ENCODE data around the gene ADARB2.

ADARB2 gene

DNA sequence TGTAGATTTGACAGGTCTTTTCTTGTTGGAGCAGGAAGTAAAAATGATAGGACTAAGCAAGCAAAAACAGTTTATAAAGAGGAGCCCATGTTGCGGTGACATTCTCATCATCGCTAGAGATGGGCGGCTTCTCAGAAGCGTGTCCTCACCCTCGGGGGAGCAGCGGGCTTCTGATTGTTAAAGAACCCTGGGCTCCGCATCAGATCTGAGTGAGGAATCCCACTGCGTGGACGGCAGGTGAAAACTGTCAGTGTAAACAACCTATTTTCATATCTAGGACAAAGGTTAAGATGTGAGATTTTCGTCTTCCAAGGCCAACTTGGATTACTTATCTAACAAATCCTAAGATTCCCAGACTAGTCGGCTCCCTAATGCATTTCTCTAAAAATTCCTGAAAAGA is 177.6 kb downstream of the ADARB2 start:
- no peak for TF ChIP-seq GABPA (IDR thresholded peaks at IDR 0.05; ENCODE audit: low read depth)
- TF ChIP-seq, protein P1, sequence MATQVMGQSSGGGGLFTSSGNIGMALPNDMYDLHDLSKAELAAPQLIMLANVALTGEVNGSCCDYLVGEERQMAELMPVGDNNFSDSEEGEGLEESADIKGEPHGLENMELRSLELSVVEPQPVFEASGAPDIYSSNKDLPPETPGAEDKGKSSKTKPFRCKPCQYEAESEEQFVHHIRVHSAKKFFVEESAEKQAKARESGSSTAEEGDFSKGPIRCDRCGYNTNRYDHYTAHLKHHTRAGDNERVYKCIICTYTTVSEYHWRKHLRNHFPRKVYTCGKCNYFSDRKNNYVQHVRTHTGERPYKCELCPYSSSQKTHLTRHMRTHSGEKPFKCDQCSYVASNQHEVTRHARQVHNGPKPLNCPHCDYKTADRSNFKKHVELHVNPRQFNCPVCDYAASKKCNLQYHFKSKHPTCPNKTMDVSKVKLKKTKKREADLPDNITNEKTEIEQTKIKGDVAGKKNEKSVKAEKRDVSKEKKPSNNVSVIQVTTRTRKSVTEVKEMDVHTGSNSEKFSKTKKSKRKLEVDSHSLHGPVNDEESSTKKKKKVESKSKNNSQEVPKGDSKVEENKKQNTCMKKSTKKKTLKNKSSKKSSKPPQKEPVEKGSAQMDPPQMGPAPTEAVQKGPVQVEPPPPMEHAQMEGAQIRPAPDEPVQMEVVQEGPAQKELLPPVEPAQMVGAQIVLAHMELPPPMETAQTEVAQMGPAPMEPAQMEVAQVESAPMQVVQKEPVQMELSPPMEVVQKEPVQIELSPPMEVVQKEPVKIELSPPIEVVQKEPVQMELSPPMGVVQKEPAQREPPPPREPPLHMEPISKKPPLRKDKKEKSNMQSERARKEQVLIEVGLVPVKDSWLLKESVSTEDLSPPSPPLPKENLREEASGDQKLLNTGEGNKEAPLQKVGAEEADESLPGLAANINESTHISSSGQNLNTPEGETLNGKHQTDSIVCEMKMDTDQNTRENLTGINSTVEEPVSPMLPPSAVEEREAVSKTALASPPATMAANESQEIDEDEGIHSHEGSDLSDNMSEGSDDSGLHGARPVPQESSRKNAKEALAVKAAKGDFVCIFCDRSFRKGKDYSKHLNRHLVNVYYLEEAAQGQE (IDR thresholded peaks at IDR 0.05; ENCODE audit: insufficient replicate concordance, low read depth) = no peak
- TF ChIP-seq, protein P2, sequence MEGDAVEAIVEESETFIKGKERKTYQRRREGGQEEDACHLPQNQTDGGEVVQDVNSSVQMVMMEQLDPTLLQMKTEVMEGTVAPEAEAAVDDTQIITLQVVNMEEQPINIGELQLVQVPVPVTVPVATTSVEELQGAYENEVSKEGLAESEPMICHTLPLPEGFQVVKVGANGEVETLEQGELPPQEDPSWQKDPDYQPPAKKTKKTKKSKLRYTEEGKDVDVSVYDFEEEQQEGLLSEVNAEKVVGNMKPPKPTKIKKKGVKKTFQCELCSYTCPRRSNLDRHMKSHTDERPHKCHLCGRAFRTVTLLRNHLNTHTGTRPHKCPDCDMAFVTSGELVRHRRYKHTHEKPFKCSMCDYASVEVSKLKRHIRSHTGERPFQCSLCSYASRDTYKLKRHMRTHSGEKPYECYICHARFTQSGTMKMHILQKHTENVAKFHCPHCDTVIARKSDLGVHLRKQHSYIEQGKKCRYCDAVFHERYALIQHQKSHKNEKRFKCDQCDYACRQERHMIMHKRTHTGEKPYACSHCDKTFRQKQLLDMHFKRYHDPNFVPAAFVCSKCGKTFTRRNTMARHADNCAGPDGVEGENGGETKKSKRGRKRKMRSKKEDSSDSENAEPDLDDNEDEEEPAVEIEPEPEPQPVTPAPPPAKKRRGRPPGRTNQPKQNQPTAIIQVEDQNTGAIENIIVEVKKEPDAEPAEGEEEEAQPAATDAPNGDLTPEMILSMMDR (IDR thresholded peaks at IDR 0.05; ENCODE audit: insufficient read depth, low read length) = no peak
- Histone ChIP-seq H3K27me3 (ENCODE audit: insufficient read depth, poor library complexity, severe bottlenecking) (no peaks in the 10 kb centered on the region), H3K4me3 (replicated peaks; ENCODE audit: insufficient read depth, low read length) (no peak overlapping the region), H3K27ac (replicated peaks) (no peak overlapping the region)
- DNase-seq (ENCODE audit: low read depth in 1 of 2, low spot score in 1 of 2) = no peak

DNA sequence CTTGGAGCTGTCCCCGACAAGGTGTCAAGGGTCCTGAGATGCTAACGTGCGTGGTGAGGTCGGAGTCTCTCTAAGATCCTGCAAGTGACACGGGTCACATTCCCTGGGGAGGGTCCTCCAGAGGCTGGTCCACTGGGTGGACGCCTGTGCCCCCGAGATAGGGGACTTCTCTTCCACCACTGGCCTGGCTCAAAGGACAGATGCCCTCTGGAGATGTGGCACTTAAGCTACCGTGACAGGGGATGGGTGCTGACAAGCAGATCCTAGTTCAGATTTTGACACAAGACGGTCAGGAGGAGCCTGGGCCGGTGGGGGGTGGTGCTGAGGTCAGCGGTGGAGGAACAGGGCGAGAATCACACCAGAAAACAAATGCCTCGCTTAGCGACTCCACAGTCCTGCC is 178.0 kb downstream of the ADARB2 start:
- DNase-seq (ENCODE audit: low read depth in 1 of 2, low spot score in 1 of 2) = no peak
- Histone ChIP-seq H3K27ac (replicated peaks) (no peak overlapping the region), H3K4me3 (replicated peaks; ENCODE audit: insufficient read depth, low read length) (no peak overlapping the region), H3K27me3 (ENCODE audit: insufficient read depth, poor library complexity, severe bottlenecking) (no peaks in the 10 kb centered on the region)
- TF ChIP-seq GABPA (IDR thresholded peaks at IDR 0.05; ENCODE audit: low read depth) (no peak), SPI1 (IDR thresholded peaks at IDR 0.05; ENCODE audit: borderline replicate concordance, low read depth) (no peak), POLR2AphosphoS5 (IDR thresholded peaks at IDR 0.05; ENCODE audit: low read depth) (no peak)
- TF ChIP-seq, protein P1 (IDR thresholded peaks at IDR 0.05; ENCODE audit: insufficient replicate concordance, low read depth) = no peak
- TF ChIP-seq, protein P2 (IDR thresholded peaks at IDR 0.05; ENCODE audit: insufficient read depth, low read length) = no peak

DNA sequence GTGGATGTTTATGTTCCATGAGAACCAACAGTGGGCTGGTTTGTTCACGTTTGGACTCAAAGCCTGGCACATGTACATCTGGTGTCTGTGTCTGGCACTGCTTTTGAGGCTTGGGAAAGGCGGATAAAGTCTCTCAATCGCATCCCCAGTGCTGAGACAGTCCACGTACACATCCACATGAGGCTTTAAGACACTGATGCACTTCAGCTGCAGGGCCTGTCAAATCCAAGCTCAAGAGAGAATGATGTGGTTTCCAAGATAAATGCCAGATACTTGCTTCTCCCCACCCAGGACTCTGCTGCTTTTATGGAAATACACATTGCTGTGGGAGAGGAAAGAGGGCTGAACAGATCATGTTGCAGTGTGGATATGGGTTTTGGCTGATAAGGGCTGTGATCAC is 178.4 kb downstream of the ADARB2 start:
- DNase-seq (ENCODE audit: low read depth in 1 of 2, low spot score in 1 of 2) = no peak
- no peak overlapping the region for H3K27ac ChIP-seq (replicated peaks)
- no peak for TF ChIP-seq SPI1 (IDR thresholded peaks at IDR 0.05; ENCODE audit: borderline replicate concordance, low read depth)
- TF ChIP-seq GABPA (IDR thresholded peaks at IDR 0.05; ENCODE audit: low read depth) = no peak
- no peak for TF ChIP-seq POLR2AphosphoS5 (IDR thresholded peaks at IDR 0.05; ENCODE audit: low read depth)
- TF ChIP-seq, protein P2 (IDR thresholded peaks at IDR 0.05; ENCODE audit: insufficient read depth, low read length) = no peak
- TF ChIP-seq, protein P1 (IDR thresholded peaks at IDR 0.05; ENCODE audit: insufficient replicate concordance, low read depth) = no peak
- no peak overlapping the region for H3K4me3 ChIP-seq (replicated peaks; ENCODE audit: insufficient read depth, low read length)
- H3K27me3 ChIP-seq (ENCODE audit: insufficient read depth, poor library complexity, severe bottlenecking) = no peaks in the 10 kb centered on the region

Measured in HL-60 (cell line).